GM18508 (cell line): ENCODE measurements around the gene SRL.
"Not testable (repeated sequence)": the region's sequence is repeated elsewhere in the genome, so short reads cannot be mapped to it uniquely, and the experiment has no call there.

Experiments used
- ATAC-seq: cut with Tn5 transposase; IDR thresholded peaks from one replicate; pipeline ENCODE4 v1.9.1; 2021; ENCODE audit warnings: moderate number of reproducible peaks; ENCODE audit not compliant: insufficient read depth, unreplicated experiment

The SRL gene

DNA sequence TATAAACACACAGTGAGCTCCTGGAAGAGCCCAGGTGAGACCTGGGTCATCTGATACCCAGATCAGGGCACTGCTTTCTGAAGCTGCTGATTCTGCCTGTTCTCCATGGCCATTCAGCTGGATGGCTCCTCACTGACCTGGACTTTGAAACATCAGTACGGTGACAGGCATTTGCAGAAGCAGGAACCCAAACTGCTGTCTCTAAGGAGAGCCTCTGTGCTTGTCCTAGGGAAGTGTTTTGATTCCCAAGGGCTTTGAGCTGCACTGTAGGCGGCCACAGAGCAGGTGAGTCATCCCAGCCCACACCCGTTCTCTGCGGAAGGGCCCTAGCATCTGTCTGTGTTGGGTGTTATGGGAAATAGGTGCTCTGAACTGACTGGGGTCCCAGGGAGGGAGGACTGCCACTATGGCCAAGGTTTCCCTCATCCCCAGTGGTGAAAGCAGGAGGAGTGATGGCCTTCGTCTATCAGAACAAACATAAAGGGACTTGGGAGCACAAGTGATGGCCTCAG lies 64.9 kb downstream of the SRL start:
- no peak for ATAC-seq

- no peak for ATAC-seq
Measured at GRCh38 chr16:4175849-4176248, 66.0 kb downstream of the SRL start.

GRCh38 chr16:4172070-4172469 lies 69.8 kb downstream of the SRL start:
- ATAC-seq = no peak

DNA sequence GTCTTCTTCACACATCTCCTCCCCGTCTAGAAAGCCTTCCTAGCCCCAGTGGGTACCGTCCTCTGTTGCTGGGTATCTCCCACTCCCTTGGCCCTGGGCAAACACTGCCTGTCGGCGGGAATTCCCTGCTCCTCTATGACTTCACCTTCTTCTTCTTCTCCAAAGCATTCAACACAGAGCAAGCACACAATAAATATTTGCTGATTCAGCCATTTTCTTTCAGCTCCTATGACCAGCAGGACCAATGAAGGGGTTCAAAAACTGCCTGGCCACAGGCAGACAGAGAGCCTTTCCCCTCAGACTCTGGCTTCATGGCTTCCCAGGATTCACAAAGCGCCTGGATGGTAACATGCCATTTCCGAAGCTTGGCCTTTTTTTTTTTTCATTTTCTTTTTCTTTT lies 72.5 kb downstream of the SRL start:
- no peak for ATAC-seq

DNA sequence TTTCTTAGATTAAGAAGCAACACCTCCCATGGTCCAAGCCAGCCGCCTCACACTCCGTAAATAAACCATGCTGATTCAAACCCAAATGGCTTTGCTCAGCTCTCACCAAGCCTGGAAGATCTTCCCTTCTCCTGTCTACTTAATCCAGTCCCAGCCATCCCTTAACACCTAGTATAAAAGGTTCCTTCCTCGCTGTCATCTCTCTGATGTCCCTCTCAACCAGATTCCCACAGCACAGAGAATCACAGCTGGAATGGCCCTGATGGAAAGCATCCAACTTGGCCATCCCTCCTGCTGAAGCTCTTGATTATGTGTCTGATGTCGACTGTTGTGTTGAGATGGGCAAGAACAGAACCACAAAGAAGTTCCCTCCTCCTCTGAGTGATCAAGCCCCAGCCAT lies 75.1 kb downstream of the SRL start:
- no peak for ATAC-seq

- ATAC-seq = no peak
Measured at GRCh38 chr16:4160658-4161430, 81.0 kb downstream of the SRL start.

DNA sequence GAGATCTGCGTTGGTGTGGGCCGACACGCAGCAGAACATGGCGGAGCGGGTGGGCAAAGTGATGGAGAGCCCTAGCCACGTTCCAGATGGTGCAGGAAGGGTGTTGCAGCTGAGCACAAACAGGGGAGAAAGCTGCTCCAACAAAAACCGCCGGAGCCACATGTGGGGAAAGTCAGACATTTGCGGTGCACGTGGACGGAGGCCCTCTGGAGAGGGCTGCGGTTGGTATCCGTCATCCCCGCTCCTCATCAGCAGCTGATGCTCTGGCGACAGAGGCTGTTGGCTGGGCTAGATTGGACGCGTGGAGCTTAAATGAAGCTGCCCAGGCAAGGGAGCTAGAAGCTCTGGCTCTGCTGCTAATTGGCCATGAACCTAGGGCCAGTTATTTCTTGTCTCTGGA lies 82.2 kb downstream of the SRL start:
- ATAC-seq = no peak

DNA sequence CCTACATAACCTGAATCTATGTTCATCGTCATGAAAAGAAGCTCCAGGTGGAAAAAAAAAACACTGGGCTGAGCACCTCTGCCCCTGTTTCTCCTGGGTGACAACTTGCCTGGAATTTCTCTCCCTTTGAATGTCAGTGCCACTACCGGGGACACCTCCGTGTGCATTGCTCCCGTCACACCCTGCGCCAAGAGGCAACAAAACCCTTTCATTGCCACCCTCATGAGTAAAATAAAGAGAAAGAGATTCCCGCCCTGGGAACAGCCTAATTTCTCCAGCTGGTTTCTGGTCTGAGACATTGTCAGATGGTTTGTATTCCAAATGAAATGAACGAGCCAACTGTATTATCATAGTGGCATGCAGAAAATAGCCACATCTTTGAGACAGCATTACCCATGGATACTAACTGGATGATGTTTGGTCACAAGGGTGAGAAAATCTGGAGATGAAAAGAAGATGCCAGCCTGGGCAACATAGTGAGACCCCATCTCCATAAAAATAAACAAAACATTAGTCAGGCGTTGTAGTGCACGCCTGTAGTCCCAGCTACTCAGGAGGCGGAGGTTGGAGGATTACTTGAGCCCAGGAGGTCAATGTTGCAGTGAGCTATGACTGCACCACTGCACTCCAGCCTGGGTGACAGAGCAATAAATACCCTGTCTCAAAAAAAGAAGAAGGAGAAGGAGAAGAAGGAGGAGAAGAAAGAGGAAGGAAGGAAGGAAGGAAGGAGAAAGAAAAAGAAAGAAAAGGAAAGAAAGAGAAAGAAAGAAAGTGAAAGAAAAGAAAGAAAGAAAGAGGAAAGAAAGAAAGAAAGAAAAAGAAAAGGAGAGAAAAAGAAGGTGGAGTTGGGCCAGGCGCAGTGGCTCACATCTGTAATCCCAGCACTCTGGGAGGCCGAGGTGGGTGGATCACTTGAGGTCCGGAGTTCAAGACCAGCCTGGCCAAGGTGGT lies 83.5 kb downstream of the SRL start:
- no peak for ATAC-seq

DNA sequence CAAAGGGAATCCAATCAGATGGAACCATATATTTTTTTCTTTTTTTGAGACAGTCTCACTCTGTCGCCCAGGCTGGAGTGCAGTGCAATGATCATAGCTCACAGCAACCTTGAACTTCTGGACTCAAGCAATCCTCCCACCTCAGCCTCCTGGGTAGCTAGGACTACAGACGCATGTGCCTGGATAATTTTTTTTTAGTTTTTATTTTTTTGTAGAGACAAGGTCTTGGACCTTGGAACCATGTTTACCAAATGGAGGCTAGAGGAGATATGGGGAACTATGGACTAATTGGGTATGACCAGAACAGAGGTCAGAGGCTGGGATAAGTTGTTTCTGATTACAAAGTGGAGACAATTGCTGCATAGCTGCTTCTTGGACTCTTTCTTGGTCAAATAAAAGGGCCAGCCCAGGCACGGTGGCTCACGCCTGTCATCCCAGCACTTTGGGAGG lies 84.5 kb downstream of the SRL start:
- ATAC-seq = no peak

- not testable (repeated sequence) for ATAC-seq
Measured at GRCh38 chr16:4156503-4156902, 85.4 kb downstream of the SRL start.

- ATAC-seq = not testable (repeated sequence)
Measured at GRCh38 chr16:4153364-4153763, 88.5 kb downstream of the SRL start.

DNA sequence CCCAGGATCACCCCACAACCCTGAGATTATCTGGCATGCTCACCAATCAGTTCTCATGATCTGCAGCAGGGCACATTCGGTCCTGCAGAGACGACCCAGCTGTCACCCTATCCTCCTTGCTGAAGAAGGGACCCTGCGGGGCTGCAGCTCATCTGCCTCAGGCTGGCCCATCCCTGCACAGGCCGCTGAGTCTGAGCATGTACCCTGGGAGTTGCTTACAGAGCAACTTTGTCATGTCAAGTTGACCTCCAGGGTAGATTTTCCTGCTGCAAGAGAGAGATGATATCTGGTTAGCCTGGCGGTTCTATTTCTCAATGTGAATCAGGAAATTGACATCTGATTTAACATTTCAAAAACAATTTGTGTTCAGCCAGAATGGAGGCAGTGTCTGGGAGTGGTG lies 89.6 kb downstream of the SRL start:
- no peak for ATAC-seq

- ATAC-seq = no peak
Measured at GRCh38 chr16:4147236-4147635, 94.6 kb downstream of the SRL start.

GRCh38 chr16:4142268-4142667 lies 99.6 kb downstream of the SRL start:
- ATAC-seq = no peak

DNA sequence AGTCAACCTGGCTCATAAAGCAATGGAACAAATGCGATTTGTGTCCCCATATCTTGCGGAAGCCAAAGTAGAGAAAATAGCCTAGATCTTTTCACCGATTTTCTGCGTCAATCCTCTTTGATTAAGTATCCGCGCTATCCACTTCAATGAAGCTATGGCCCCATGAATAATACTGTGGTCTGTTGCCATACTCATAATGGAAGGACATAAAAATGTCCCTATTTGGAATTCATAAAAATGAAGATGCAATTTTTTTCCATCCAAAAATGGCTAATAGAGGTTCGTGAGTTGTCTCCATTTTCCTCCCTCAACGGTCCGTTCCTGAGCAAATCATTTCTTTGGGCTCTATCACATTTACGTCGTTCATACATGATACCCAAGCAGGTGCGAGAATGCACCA lies 100.3 kb downstream of the SRL start:
- ATAC-seq = no peak

- no peak for ATAC-seq
Measured at GRCh38 chr16:4140652-4141051, 101.2 kb downstream of the SRL start.

DNA sequence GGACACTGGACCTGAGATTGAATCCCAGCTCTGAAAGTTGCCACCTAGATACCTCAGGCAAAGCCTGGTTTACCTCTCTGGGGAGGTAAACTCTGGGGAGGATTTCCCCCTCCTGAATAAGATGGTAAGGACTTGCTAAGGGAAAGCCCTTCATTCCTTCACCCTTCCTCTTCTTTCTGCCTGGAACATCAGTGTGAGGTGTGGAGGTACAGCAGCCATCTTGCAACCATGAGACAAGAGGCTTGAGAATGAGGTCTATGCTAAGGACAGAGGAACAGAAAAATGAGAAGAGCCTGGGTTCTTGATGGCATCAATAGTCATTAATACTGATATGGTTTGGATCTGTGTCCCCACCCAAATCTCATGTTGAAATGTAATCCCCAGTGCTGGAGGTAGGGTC lies 101.9 kb downstream of the SRL start:
- ATAC-seq = no peak
